Calu3 (cell line): ENCODE measurements around the gene SLC26A6. TPM values are rescaled to one million over a fixed set of nuclear protein-coding genes. Genes with fewer than 3 reads are reported as not detected.
A peak's percentile ranks its signal among the peaks of the same experiment; 100 is the strongest.

ENCODE experiments used
- BruUV-seq: library from RNA; stranded (reverse); fragments of 400-500 nt; replicated peaks from 2 replicates; lab custom pipeline; 2021; lab: Mats Ljungman, UMichigan
- CTCF ChIA-PET: fragments of 300-600 bp; sonication (Branson Sonifier 250); formaldehyde crosslinking; loops from one replicate; lab custom pipeline; 2022; ENCODE audit warnings: antibody characterized with exemption; lab: Charles Lee
- DNase-seq: peaks from one replicate; pipeline ENCODE4 v3.0.0; 2022
- H3K27ac Mint-ChIP-seq: one replicate; pipeline ENCODE4 v1.8.0; 2022; ENCODE audit warnings: mixed read lengths; ENCODE audit not compliant: unreplicated experiment
- H3K27me3 Mint-ChIP-seq: one replicate; pipeline ENCODE4 v1.8.0; 2022; ENCODE audit warnings: mixed read lengths; ENCODE audit not compliant: unreplicated experiment
- H3K36me3 Mint-ChIP-seq: one replicate; pipeline ENCODE4 v1.8.0; 2022; ENCODE audit warnings: mild to moderate bottlenecking, moderate library complexity, mixed read lengths; ENCODE audit not compliant: insufficient read depth, unreplicated experiment
- H3K4me1 Mint-ChIP-seq: one replicate; pipeline ENCODE4 v1.8.0; 2022; ENCODE audit warnings: mild to moderate bottlenecking, low read depth, mixed read lengths; ENCODE audit not compliant: unreplicated experiment
- H3K4me3 Mint-ChIP-seq: one replicate; pipeline ENCODE4 v1.8.0; 2022; ENCODE audit warnings: mild to moderate bottlenecking, low read depth, moderate library complexity, mixed read lengths; ENCODE audit not compliant: unreplicated experiment
- H3K9me3 Mint-ChIP-seq: one replicate; pipeline ENCODE4 v1.8.0; 2022; ENCODE audit warnings: low read depth, mixed read lengths; ENCODE audit not compliant: unreplicated experiment
- CTCF ChIP-seq: fragments of 200-600 bp; IDR thresholded peaks from one replicate; pipeline ENCODE4 v1.8.0; 2022; ENCODE audit warnings: antibody characterized with exemption; ENCODE audit not compliant: unreplicated experiment
- intact Hi-C: fragments of 100-400 bp; cut with micrococcal nuclease; formaldehyde crosslinking; loops from one replicate; pipeline ENCODE4 v1.10.0; 2022; ENCODE audit not compliant: unreplicated experiment
- total RNA-seq: library from RNA; stranded (reverse); gene quantifications from 2 replicates; pipeline ENCODE4 v1.2.3, GENCODE V29; 2022

Gene SLC26A6
- total RNA-seq, 1 experiment from 2014 or later = 27.0 TPM

- H3K36me3 Mint-ChIP-seq = peaks cover 35% of the 10 kb centered on the region
- intact Hi-C loops = no loop called here
- no peaks in the 10 kb centered on the region for H3K27me3 Mint-ChIP-seq
- H3K4me3 Mint-ChIP-seq = no peak overlapping the region
- DNase-seq = no peak
- CTCF ChIA-PET = no interaction called here
- H3K27ac Mint-ChIP-seq = no peak overlapping the region
- no peaks in the 10 kb centered on the region for H3K9me3 Mint-ChIP-seq
- H3K4me1 Mint-ChIP-seq = peaks cover 3% of the 10 kb centered on the region
- no peak for TF ChIP-seq CTCF
- no TSS peak for BruUV-seq
Measured at GRCh38 chr3:48647714-48648113, 12.5 kb upstream of the SLC26A6 start.

- DNase-seq = no peak
- TF ChIP-seq CTCF = no peak
- Mint-ChIP-seq H3K36me3 (peaks cover 33% of the 10 kb centered on the region), H3K27me3 (no peaks in the 10 kb centered on the region), H3K9me3 (no peaks in the 10 kb centered on the region), H3K4me3 (no peak overlapping the region), H3K4me1 (no peaks in the 10 kb centered on the region), H3K27ac (no peak overlapping the region)
- CTCF ChIA-PET = no interaction called here
- intact Hi-C loops = no loop called here
- BruUV-seq = no TSS peak
Measured at GRCh38 chr3:48644898-48645760, 9.9 kb upstream of the SLC26A6 start.

GRCh38 chr3:48642605-48643004, 7.3 kb upstream of the SLC26A6 start:
- no peak for DNase-seq
- H3K27me3 Mint-ChIP-seq = no peaks in the 10 kb centered on the region
- no peaks in the 10 kb centered on the region for H3K9me3 Mint-ChIP-seq
- H3K36me3 Mint-ChIP-seq = peaks cover 44% of the 10 kb centered on the region
- peak overlapping the region; percentile 3 for H3K27ac Mint-ChIP-seq
- intact Hi-C loops = no loop called here
- no TSS peak for BruUV-seq
- CTCF ChIA-PET = no interaction called here
- TF ChIP-seq CTCF = no peak
- H3K4me3 Mint-ChIP-seq = no peak overlapping the region
- H3K4me1 Mint-ChIP-seq = no peaks in the 10 kb centered on the region

- no peak for TF ChIP-seq CTCF
- no peak overlapping the region for H3K4me3 Mint-ChIP-seq
- no peaks in the 10 kb centered on the region for H3K9me3 Mint-ChIP-seq
- no peak for DNase-seq
- no TSS peak for BruUV-seq
- H3K27ac Mint-ChIP-seq = no peak overlapping the region
- no peaks in the 10 kb centered on the region for H3K4me1 Mint-ChIP-seq
- H3K27me3 Mint-ChIP-seq = no peaks in the 10 kb centered on the region
- CTCF ChIA-PET = no interaction called here
- intact Hi-C loops = no loop called here
- peaks cover 38% of the 10 kb centered on the region for H3K36me3 Mint-ChIP-seq
Measured at GRCh38 chr3:48641396-48641795, 6.1 kb upstream of the SLC26A6 start.
